HG03460 (cell line): ENCODE data around the gene KLF6.
"Not testable (repeated sequence)": the region's sequence is repeated elsewhere in the genome, so short reads cannot be mapped to it uniquely, and the experiment has no call there.

Experiments used
- ATAC-seq: cut with Tn5 transposase; IDR thresholded peaks from one replicate; pipeline ENCODE4 v1.9.1; 2021; ENCODE audit not compliant: unreplicated experiment

The KLF6 gene

GRCh38 chr10:3735175-3735574, 49.8 kb downstream of the KLF6 start:
- ATAC-seq = no peak

- no peak for ATAC-seq
These were observed 50.9 kb downstream of the KLF6 start for GRCh38 chr10:3734111-3734510.

- ATAC-seq = not testable (repeated sequence)
These were observed 52.8 kb downstream of the KLF6 start for GRCh38 chr10:3732183-3732582.

- no peak for ATAC-seq
These were observed 55.5 kb downstream of the KLF6 start for GRCh38 chr10:3729397-3729976.

- no peak for ATAC-seq
These were observed 56.4 kb downstream of the KLF6 start for GRCh38 chr10:3728563-3728962.

- no peak for ATAC-seq
These were observed 57.7 kb downstream of the KLF6 start for GRCh38 chr10:3727268-3727667.
